Stimulated activated CD4-positive, alpha-beta T cell treated with anti-CD3 and anti-CD28 coated beads, Interleukin-15, amount 100 ng/mL, for 48 hours (primary cell): ENCODE data around the gene RAC3.

Source experiments
- DNase-seq, 2 donors: peaks; one replicate each; pipeline ENCODE4 v3.0.0-alpha.2; 2020; ENCODE audit warnings: low read depth in 2 of 2

RAC3 gene

DNA sequence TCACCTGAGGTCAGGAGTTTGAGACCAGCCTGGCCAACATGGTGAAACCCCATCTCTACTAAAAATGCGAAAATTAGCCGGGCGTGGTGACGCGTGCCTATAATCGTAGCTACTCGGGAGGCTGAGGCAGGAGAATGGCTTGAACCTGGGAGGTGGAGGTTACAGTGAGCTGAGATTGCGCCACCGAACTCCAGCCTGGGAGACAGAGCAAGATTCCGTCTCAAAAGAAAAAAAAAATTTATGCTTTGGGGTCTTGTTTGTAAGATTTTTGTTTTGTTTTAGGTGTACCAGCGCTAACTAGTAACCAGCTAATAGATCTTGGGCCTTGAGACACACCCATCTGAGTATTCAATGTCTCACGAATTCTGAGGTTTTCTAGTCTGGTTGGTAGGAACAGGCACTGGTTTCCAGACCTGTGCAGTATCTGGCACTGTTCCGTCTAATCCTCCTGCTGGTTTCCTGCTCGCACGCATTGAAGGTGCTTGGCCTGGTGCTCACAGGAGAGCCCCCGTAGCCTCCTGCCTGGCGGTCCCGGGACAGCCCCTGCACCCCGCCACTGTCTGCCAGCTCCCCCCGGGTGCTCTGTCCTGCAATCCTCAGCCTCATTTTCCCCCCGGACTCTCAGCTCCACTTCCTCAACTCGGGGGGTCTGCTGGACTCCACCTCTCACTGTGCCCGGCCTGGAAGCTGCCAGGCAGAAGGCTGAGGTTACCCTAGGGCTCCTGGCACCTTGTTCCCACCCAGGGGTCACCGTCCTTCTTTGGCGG lies 44.7 kb downstream of the RAC3 start:
- no peak for DNase-seq

DNA sequence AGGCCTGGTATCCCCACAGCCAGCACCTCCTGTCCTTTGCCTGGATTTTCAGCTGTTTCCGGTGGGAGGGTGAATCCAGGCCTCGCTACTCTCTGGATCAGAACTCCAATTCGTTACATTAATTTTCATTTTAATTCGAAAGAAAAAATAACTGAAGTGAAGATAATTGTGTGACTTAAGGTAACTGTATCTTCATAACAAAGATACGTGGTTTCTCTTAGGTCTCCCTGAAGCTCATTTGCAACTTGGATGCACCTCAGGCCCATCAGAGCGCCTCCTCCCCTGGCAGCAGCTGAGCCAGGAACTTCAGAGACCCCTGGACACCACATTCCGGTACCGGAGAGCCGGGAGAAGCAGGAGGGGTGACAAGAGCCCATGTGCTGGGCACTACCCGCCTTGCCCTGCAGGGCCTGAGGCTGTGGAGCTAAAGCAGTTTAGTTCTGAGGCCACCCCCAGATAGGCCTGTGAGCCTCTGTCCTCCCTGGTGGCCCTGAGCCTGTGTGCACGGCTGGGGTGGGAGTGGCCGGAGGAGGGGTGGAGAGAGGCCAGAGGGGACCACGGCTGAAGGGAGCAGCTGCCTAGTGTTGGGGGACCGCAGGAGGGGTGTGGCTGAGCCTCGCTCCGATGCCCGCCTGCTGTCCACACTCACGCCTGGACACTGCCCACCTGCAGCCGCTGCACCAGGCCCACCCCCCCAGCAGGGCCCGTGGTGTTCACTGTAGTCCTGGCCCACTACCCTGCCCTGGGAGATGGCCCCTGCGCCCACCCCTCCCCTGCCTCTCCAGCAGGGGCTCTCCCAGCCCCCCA lies 45.5 kb downstream of the RAC3 start:
- DNase-seq = no peak

DNA sequence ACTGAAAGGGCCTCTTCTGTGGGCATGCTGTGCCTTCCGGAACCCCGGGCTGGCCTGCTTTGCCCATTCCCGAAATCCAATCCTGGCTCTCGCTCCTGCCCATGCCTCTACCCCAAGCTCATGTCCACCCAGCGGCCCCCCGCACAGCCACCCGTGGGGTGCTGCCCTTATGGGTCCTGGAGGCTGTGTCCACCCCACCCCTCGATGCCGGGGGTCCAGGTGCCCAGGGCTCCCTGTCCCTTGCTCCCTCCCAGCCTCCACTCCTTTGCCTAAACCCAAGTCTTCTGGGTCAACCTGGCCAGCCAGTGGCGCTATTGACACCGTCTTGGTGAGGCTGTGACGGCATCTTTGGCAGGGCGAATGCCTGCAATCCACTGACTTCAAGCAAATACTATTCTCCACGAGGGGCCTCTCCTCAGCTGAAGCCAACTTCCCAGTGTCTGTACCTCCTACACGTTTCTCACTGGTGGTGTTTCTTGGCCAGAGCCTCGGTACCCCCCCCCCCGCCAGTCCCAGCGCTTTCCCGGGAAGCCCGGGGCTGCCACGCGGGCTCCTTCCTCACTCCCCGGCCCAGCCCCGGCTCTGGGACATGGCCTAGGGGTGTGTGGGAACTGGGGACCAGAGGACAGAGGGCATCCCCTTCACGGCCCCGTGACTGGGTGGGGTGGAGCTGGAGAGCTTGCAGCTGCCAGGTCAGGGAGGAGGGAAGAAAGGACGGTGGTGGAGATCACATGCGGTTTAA lies 46.3 kb downstream of the RAC3 start:
- DNase-seq = no peak

DNA sequence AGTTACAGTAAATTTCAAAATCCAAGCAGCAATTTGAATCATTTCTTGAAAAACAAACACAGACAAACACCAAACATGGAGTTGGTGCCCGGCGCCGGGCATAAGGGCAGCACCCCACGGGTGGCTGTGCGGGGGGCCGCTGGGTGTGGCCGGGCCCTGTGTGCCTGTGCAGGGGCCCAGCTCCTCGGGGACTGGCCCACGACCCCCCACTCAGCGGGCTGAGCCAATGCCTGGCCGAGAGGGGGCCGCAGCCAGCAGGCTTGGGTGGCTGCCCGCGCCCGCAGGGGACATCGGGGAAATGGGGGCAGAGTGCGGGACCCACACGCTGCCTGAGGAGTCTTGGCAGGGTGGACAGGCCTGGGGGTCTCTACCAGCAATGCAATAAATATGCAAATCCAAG lies 47.0 kb downstream of the RAC3 start:
- no peak for DNase-seq

DNA sequence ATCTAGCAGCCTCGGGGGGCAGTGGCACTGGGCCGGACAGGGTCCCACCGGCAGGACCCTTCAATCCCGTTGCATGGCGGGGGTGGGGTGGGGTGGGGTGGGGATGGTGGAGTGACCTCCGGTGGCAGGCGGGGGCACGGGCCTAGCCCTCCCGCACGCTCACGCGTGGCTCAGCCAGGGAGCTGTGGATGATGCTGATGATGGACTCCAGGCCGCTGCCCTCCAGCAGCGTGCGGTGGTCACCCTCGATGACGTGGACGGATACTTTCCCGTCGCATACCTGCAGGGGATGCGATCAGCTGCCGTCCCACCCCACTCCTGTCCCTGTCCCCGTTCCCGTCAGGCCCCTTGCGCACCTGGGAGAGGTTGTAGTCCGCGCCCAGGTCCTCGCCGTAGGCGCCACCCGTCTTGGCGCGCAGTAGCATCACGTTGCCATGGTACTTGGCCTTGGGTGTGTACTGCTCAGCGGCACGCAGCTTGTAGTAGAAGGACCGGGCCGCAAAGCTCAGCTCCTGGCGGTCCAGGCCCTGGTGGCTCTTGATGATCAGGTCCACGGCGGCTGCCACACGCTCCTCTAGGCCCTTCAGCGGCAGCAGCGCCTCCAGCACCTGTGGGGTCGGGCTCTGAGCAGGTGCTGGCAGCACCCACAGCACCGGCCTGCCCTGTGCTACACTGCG lies 47.7 kb downstream of the RAC3 start:
- no peak for DNase-seq

DNA sequence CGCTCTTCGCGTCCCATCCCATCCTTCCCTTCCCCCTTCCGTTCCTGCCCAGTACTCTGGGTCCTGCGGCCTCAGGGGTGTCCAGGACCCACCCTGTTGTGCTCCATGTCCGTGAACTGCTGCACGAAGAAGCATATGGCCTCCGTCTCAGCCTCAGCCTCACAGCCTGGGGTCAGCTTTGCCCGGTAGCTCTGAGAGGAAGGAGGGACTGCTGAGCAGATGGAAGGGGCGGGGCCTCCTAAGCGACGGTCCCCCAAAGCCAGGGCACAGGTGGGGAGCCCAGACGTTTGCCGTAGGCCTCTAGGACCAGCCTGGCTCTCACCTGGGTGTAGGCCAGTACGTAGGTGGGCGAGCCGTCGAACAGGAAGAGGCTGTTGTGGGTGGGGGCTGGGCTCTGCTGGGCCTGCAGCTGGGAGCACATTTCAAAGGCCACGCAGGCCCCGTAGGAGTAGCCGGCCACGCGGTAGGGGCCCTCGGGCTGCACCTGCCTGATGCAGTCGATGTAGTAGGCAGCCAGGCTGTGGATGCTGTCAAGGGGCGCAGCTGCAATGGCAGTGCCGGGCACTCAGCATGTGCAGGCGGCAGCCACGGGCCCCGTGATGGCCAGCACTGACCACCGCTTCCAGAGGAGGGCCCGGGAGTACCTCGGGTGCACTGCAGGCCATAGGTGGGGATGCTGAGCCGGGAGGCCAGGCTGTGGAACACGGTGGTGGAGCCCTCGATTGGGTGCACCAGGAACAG lies 48.7 kb downstream of the RAC3 start:
- no peak for DNase-seq

DNA sequence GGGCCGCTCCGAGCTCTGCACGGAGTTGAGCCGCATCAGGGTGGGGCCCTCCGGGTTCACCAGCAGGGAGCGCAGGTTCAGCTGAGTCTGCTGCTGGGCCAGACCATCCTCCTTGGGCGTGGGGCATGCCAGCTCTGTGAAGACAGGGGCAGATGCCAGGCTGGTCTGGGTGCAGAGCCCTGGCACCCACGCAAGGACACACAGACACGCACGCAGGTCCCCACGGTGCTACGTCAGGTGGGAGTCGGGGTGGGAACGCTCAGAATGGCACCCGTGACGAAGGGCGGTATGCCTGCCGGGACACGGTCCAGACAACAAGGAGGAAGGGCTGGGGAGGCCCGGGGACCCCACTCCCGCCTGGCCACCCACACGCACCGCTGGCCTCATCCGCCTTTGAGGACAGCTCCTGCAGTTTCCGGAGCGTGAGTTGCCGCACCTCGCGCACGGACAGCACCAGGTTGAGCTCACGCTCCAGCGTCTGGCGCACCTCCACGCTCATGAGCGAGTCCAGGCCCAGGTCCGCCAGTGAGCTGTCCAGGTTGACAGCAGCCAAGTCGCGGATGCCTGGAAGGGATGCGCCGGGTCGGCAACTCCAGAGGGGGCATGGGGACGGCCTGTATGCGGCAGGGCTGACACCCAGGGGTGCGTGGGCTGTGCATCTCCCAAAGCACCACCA lies 49.4 kb downstream of the RAC3 start:
- no peak for DNase-seq

DNA sequence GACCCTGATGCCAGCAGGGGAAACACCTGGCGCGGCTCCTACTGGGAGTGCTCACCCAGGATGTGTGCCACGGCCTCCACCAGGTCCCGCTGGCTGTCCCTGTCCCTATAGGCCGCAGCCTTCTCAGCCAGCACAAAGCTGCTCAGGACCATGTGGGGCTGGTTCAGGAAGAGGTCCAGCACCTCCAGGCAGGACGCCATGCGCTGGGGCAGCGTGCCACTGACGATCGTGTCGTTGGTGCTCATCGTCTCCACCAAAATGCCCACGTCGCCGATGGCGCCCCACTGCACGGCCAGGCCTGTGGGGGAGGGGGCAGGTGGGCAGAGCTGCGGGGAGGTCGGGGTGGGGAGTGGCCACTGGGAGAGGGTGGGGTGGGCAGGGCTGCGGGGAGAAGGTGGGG lies 50.1 kb downstream of the RAC3 start:
- DNase-seq = no peak

DNA sequence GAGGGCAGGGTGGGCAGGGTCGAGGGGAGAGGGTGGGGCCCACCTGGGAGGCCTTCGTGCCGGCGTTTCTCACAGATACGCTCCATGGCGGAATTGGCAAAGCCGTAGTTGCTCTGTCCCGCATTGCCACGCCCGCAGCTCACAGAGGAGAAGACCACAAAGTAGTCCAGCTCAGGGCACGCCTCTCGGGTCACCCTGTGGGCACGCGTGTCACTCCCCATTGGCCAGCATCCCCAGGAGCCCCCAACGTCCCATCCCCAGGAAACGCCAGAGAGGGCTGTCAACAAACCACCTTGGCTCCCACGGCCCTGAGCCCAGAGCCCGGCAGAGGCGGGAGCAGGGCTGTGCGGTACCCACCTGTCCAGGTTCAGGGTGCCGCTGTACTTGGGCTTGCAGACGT lies 50.5 kb downstream of the RAC3 start:
- no peak for DNase-seq

DNA sequence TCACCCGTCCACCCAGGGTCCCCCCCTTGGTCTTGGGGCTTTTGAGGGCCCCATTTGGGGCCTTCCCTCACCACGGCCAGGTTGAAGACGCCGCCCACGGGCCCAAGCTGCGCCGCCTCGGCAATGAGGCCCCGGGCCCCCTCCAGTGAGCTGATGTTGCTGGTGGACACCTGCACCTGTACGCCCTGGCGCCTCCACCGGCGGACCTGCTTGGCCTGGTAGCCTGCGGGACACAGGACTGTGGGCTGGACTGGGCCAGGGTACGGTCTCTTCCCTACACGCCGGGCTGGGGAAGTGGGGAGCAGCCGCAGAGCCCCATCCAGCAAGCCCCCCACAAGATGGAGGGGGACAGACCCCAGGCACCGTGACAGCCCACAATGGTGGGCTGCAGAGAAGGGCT lies 51.0 kb downstream of the RAC3 start:
- no peak for DNase-seq

DNA sequence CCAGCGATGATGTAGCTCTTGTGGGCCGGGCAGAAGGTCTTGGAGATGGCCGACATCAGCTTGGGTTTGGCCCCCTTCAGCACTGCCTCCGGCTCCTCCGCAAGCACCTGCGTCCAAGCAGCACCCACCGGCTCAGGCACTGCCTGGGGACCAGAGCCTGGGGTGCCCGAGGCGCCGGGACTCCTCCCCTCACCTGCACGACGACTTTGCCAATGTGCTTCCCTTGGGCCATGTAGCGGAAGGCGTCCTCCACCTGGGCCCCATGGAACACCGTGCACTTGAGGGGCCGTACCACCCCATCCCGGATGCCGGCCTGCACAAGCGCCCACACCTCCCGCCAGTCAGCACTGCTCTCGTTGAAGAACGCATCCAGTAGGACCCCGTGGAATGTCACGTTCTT lies 51.5 kb downstream of the RAC3 start:
- no peak for DNase-seq
